ENCODE results near the gene SCRG1. TPM values are rescaled to one million over a fixed set of nuclear protein-coding genes. Genes with fewer than 3 reads are reported as not detected.
A peak's percentile ranks its signal among the peaks of the same experiment; 100 is the strongest.

The SCRG1 gene
- total RNA-seq, 1 donor: 7.6 TPM

DNA sequence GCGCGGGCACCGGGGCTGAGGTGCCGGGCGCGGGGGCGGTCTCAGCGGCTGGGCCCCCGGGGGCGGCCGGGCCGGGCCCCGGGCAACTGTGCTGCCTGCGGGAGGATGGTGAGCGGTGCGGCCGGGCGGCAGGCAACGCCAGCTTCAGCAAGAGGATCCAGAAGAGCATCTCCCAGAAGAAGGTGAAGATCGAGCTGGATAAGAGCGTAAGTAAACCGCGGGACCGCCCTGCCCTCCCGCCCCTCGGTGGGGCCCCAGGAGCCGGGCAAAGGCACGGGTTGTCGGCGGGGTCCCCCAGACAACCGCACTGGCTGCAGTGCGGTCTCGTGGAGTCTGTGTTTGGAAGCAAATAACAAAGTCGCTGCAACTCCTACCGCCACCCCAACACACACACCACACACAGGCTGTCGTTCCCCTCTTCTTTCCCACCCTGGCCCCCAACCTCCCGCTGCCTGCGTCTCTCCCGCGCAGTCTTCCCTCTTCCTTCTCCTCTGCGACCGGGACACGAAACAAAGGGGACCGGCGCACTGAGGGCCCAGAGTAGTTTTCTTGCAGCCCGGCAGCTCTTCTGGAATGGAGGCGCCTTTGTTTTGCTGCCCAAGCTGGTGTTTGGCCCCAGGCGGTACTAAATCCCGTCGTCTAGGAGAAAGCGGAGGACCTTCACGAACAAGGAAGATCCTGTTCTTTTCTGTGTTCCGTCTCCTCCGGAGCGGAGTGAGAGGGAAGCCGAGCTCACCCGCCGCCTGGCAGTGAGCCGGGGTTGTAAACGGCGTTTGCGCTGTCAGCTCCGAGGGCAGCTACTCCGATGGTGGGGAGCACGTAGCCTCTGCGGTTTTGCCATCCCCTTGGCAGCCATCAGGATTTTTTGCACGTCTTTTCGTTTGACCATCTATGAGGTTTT, 27.4 kb downstream of the SCRG1 start:
- TF ChIP-seq, protein P1, sequence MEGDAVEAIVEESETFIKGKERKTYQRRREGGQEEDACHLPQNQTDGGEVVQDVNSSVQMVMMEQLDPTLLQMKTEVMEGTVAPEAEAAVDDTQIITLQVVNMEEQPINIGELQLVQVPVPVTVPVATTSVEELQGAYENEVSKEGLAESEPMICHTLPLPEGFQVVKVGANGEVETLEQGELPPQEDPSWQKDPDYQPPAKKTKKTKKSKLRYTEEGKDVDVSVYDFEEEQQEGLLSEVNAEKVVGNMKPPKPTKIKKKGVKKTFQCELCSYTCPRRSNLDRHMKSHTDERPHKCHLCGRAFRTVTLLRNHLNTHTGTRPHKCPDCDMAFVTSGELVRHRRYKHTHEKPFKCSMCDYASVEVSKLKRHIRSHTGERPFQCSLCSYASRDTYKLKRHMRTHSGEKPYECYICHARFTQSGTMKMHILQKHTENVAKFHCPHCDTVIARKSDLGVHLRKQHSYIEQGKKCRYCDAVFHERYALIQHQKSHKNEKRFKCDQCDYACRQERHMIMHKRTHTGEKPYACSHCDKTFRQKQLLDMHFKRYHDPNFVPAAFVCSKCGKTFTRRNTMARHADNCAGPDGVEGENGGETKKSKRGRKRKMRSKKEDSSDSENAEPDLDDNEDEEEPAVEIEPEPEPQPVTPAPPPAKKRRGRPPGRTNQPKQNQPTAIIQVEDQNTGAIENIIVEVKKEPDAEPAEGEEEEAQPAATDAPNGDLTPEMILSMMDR (IDR thresholded peaks at IDR 0.05; ENCODE audit: extremely low read depth, low read depth, low read length): no peak
- peaks cover 41% of the 10 kb centered on the region for H3K79me2 ChIP-seq (ENCODE audit: insufficient read depth, low read length)
- peak overlapping the region; percentile 79 for H3K4me2 ChIP-seq (ENCODE audit: insufficient read depth, low read length)
- H3K4me1 ChIP-seq (ENCODE audit: insufficient read depth, low read length): peaks cover 12% of the 10 kb centered on the region
- peak overlapping the region; percentile 91 for H2AFZ ChIP-seq (ENCODE audit: low read length)
- H3K27ac ChIP-seq (ENCODE audit: low read depth, low read length): peak overlapping the region; percentile 63
- H4K20me1 ChIP-seq (ENCODE audit: insufficient read depth, low read length): peaks cover 4% of the 10 kb centered on the region
- H3K9me3 ChIP-seq (ENCODE audit: low read depth, low read length): no peaks in the 10 kb centered on the region
- H3K27me3 ChIP-seq (ENCODE audit: insufficient read depth, low read length): no peaks in the 10 kb centered on the region
- H3K4me3 ChIP-seq (ENCODE audit: insufficient read depth, low read length): peak overlapping the region; percentile 81
- peaks cover 9% of the 10 kb centered on the region for H3K36me3 ChIP-seq (ENCODE audit: insufficient read depth, low read length)
- peak; percentile 90 for DNase-seq (ENCODE audit: insufficient read length, low spot score, missing footprints)

DNA sequence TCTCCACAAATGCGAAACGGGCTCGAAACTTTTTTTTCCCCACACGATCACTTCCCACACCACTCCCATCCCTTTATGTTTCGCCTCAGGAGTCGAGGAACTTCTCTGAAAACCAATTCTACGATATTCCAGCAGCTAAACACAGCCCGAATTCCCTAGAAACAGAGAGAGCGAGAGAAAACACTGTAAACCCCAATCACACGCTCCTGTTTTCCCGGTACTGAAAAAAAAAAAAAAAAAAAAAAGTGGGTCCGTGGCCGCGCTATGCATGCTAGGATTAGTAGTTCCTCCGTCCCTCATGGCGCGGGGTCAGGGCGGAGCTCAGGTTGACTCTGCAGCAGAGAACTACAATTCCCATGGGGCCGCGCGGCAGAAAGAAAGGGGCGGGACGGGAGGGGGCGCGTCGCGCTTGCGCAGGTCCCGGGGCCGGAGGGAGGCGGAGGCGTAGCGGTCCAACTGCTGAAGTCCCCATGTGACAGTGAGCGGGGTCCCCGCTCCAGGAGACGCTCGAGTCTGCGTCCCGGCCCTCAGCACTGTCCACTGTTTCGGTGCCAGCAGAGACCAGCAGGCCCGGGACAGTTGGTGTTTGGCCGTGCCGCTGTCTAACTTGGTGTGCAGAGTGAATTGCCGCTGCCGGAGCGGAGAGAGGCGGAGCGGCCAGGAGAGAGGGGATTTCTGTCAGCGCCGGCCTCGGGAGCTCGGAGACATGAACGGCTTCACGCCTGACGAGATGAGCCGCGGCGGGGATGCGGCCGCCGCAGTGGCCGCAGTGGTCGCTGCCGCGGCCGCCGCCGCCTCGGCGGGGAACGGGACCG, 28.2 kb downstream of the SCRG1 start, which contains the start of gene SAP30:
Gene SAP30, plus strand, starts transcription at position 478 of the 815 bp plus-strand sequence. Its CDS starts 229 bp downstream, at position 707.
- Histone ChIP-seq H4K20me1 (ENCODE audit: insufficient read depth, low read length) (peaks cover 4% of the 10 kb centered on the region), H3K4me2 (ENCODE audit: insufficient read depth, low read length) (peak within 1 kb of the TSS; percentile 100), H2AFZ (ENCODE audit: low read length) (peak within 1 kb of the TSS; percentile 92), H3K4me3 (ENCODE audit: insufficient read depth, low read length) (peak within 1 kb of the TSS; percentile 81), H3K4me1 (ENCODE audit: insufficient read depth, low read length) (peaks cover 12% of the 10 kb centered on the region), H3K36me3 (ENCODE audit: insufficient read depth, low read length) (peaks cover 1% of the 10 kb centered on the region), H3K79me2 (ENCODE audit: insufficient read depth, low read length) (peaks cover 38% of the 10 kb centered on the region), H3K27ac (ENCODE audit: low read depth, low read length) (peak within 1 kb of the TSS; percentile 90), H3K9me3 (ENCODE audit: low read depth, low read length) (no peaks in the 10 kb centered on the region), H3K27me3 (ENCODE audit: insufficient read depth, low read length) (no peaks in the 10 kb centered on the region)
- peak; percentile 98 for DNase-seq (ENCODE audit: insufficient read length, low spot score, missing footprints)
- TF ChIP-seq, protein P1 (IDR thresholded peaks at IDR 0.05; ENCODE audit: extremely low read depth, low read depth, low read length): no peak

DNA sequence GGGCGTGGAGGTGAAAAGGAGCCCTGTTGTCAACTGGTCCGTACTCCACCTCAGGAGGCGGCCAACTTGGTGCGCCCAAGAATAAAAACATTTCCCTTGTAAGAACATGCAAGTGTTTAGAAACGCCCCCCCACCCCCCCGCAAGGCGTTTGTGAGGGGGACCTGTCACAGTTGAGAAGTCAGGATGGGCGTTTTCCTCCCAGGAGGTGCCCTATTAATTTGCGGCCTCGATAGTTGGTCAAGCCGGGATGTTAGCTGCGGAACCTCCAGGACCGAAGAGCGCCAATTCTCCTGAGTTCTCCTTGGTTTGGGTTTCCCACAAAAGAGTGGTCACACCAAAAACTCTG, 28.8 kb downstream of the SCRG1 start:
- peak overlapping the region; percentile 100 for H3K4me2 ChIP-seq (ENCODE audit: insufficient read depth, low read length)
- H3K9me3 ChIP-seq (ENCODE audit: low read depth, low read length): no peaks in the 10 kb centered on the region
- H3K27me3 ChIP-seq (ENCODE audit: insufficient read depth, low read length): no peaks in the 10 kb centered on the region
- peak overlapping the region; percentile 81 for H3K4me3 ChIP-seq (ENCODE audit: insufficient read depth, low read length)
- no peaks in the 10 kb centered on the region for H3K36me3 ChIP-seq (ENCODE audit: insufficient read depth, low read length)
- TF ChIP-seq, protein P1 (IDR thresholded peaks at IDR 0.05; ENCODE audit: extremely low read depth, low read depth, low read length): no peak
- peak overlapping the region; percentile 88 for H2AFZ ChIP-seq (ENCODE audit: low read length)
- peaks cover 34% of the 10 kb centered on the region for H3K79me2 ChIP-seq (ENCODE audit: insufficient read depth, low read length)
- peak; percentile 80 for DNase-seq (ENCODE audit: insufficient read length, low spot score, missing footprints)
- peaks cover 4% of the 10 kb centered on the region for H4K20me1 ChIP-seq (ENCODE audit: insufficient read depth, low read length)
- H3K4me1 ChIP-seq (ENCODE audit: insufficient read depth, low read length): peaks cover 12% of the 10 kb centered on the region
- H3K27ac ChIP-seq (ENCODE audit: low read depth, low read length): peak overlapping the region; percentile 90
